Measurements from ENCODE around the gene ATG14.
A peak's percentile ranks its signal among the peaks of the same experiment; 100 is the strongest.

ATG14 gene

GRCh38 chr14:55432628-55433027 is 21.0 kb upstream of the ATG14 start:
- DNase-seq = no peak
- no peak overlapping the region for H3K27ac ChIP-seq
- no peak for TF ChIP-seq CTCF (IDR thresholded peaks at IDR 0.05; ENCODE audit: low read depth, low read length, missing control alignments)
- H3K4me3 ChIP-seq (ENCODE audit: low read depth, low read length) = no peak overlapping the region
- no peaks in the 10 kb centered on the region for H3K36me3 ChIP-seq (replicated peaks)
- in situ Hi-C loops (cut with HindIII; ENCODE audit: low pct_ligation_motif_present, low sequenced_read_pairs) = loop anchor here (25.0 kb wide), 1 partner anchor 1055 kb away; no protein-coding TSS in a partner anchor
- no peaks in the 10 kb centered on the region for H3K27me3 ChIP-seq (replicated peaks)

- peak; percentile 60 for DNase-seq
- H3K27ac ChIP-seq = no peak overlapping the region
- H3K27me3 ChIP-seq (replicated peaks) = no peaks in the 10 kb centered on the region
- no peak overlapping the region for H3K4me3 ChIP-seq (ENCODE audit: low read depth, low read length)
- no peaks in the 10 kb centered on the region for H3K36me3 ChIP-seq (replicated peaks)
- in situ Hi-C loops (cut with HindIII; ENCODE audit: low pct_ligation_motif_present, low sequenced_read_pairs) = loop anchor here (25.0 kb wide), 1 partner anchor 1057 kb away; no protein-coding TSS in a partner anchor
- peak; percentile 50 for TF ChIP-seq CTCF (IDR thresholded peaks at IDR 0.05; ENCODE audit: low read depth, low read length, missing control alignments)
These were observed 18.5 kb upstream of the ATG14 start for GRCh38 chr14:55430024-55430690.

GRCh38 chr14:55427439-55427838 is 15.8 kb upstream of the ATG14 start:
- Histone ChIP-seq H3K27ac (no peak overlapping the region), H3K4me3 (ENCODE audit: low read depth, low read length) (no peak overlapping the region), H3K36me3 (replicated peaks) (no peaks in the 10 kb centered on the region), H3K27me3 (replicated peaks) (no peaks in the 10 kb centered on the region)
- no peak for DNase-seq
- in situ Hi-C loops (cut with HindIII; ENCODE audit: low pct_ligation_motif_present, low sequenced_read_pairs) = loop anchor here (25.0 kb wide), 1 partner anchor 1060 kb away; no protein-coding TSS in a partner anchor
- TF ChIP-seq CTCF (IDR thresholded peaks at IDR 0.05; ENCODE audit: low read depth, low read length, missing control alignments) = no peak

- Histone ChIP-seq H3K36me3 (replicated peaks) (no peaks in the 10 kb centered on the region), H3K4me3 (ENCODE audit: low read depth, low read length) (no peak overlapping the region), H3K27me3 (replicated peaks) (no peaks in the 10 kb centered on the region), H3K27ac (no peak overlapping the region)
- in situ Hi-C loops (cut with HindIII; ENCODE audit: low pct_ligation_motif_present, low sequenced_read_pairs) = loop anchor here (25.0 kb wide), 1 partner anchor 1060 kb away; no protein-coding TSS in a partner anchor
- no peak for TF ChIP-seq CTCF (IDR thresholded peaks at IDR 0.05; ENCODE audit: low read depth, low read length, missing control alignments)
- no peak for DNase-seq
These were observed 15.3 kb upstream of the ATG14 start for GRCh38 chr14:55426891-55427290.

GRCh38 chr14:55425091-55425490 is 13.5 kb upstream of the ATG14 start:
- H3K4me3 ChIP-seq (ENCODE audit: low read depth, low read length) = no peak overlapping the region
- no peaks in the 10 kb centered on the region for H3K36me3 ChIP-seq (replicated peaks)
- no peak for DNase-seq
- H3K27me3 ChIP-seq (replicated peaks) = no peaks in the 10 kb centered on the region
- in situ Hi-C loops (cut with HindIII; ENCODE audit: low pct_ligation_motif_present, low sequenced_read_pairs) = loop anchor here (25.0 kb wide), 1 partner anchor 1062 kb away; no protein-coding TSS in a partner anchor
- peak; percentile 59 for TF ChIP-seq CTCF (IDR thresholded peaks at IDR 0.05; ENCODE audit: low read depth, low read length, missing control alignments)
- H3K27ac ChIP-seq = no peak overlapping the region

Measured in brain microvascular endothelial cell (primary cell).